SH-SY5Y (cell line): ENCODE data around the gene PHACTR2.

Experiments used
- GATA2 ChIP-seq: IDR thresholded peaks from 2 replicates; pipeline ENCODE4 v1.6.1; 2011; ENCODE audit warnings: mild to moderate bottlenecking, low read depth, low read length
- GATA3 ChIP-seq: IDR thresholded peaks from 2 replicates; pipeline ENCODE4 v1.6.1; 2011; ENCODE audit warnings: low read depth, mild to moderate bottlenecking, low read length, moderate library complexity

GRCh38 chr6:143867236-143867635 lies 189.5 kb downstream of the PHACTR2 start:
- TF ChIP-seq GATA2 (no peak), GATA3 (no peak)
